Lower leg skin (tissue), 4 donors: ENCODE data around the gene AFMID. TPM values are rescaled to one million over a fixed set of nuclear protein-coding genes. Genes with fewer than 3 reads are reported as not detected.

Experiments
- DNase-seq, 2 donors: peaks; one replicate each; pipeline ENCODE4 v3.0.0-alpha.2; 2019; ENCODE audit warnings: low spot score in 2 of 2
- H3K4me3 ChIP-seq: fragments of 200-600 bp; sonication (generic); 2 replicates; pipeline ENCODE4 v1.5.1; 2017; ENCODE audit warnings: mild to moderate bottlenecking, low read depth; ENCODE audit not compliant: poor library complexity, severe bottlenecking
- POLR2A ChIP-seq, 2 donors: fragments of 450-650 bp; IDR thresholded peaks; one replicate each; pipeline ENCODE4 v1.6.1; 2016 to 2017; ENCODE audit warnings: antibody characterized with exemption in 2 of 2, mild to moderate bottlenecking in 1 of 2, moderate library complexity in 1 of 2
- WGBS, 2 donors: methylation state at CpG; one replicate each; pipeline ENCODE4 v1.1.5; 2018; 5-methylcytosine and 5-hydroxymethylcytosine counted together
- intact Hi-C: fragments of 100-400 bp; cut with DNase I; formaldehyde crosslinking; loops from one replicate; pipeline ENCODE4 v1.15.0; 2023; ENCODE audit warnings: low total_unique reads
- total RNA-seq, 4 donors: library from RNA; depleted of rRNA; stranded (reverse); fragments of >200 nt; gene quantifications; one replicate each; pipeline ENCODE4 v1.1.0, GENCODE V29; 2016
- TF ChIP-seq, protein P1 (sequence below), 3 donors: fragments of 450-650 bp; IDR thresholded peaks; one replicate each; pipeline ENCODE4 v1.5.1; 2016; ENCODE audit warnings: antibody characterized with exemption in 3 of 3, mild to moderate bottlenecking in 3 of 3, moderate library complexity in 2 of 3

The AFMID gene
- total RNA-seq, 4 donors from 2014 or later: 41.4 to 77.7 (median 59.7) TPM

DNA sequence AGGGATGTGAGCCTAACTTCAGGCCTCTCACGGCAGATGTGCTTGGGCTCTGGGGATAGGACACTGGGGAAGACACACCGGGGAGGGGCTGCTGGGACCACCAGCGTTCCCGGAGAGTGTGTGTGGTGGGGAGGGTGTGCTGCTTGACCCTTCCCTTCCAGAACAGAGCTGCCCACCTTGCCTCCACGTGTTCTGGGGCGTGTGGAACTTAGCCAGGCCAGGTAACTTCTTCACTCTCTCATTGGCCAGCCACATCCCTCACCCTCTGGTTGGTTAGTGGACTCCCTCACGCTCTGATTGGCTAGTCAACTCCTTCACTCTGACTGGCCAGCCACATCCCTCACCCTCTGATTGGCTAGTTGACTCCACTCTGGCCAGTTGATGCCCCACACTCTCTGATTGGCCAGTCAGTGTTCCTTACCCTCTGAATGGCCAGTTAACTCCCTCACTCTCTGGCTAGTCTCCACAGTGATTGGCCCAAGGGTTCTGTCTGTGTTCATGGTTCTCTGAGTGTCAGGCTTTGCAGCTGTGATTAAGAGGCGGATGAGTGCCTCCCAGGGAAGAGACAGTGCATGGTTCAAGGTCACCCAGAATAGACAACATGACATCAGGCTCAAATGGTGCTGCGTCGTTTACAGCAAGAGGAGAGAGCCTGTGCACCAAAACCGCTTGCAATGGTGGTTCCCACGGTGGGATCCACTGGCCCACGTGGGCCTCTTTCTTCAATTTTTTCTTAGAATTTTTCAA is 54.3 kb downstream of the AFMID start:
- TF ChIP-seq, protein P1, sequence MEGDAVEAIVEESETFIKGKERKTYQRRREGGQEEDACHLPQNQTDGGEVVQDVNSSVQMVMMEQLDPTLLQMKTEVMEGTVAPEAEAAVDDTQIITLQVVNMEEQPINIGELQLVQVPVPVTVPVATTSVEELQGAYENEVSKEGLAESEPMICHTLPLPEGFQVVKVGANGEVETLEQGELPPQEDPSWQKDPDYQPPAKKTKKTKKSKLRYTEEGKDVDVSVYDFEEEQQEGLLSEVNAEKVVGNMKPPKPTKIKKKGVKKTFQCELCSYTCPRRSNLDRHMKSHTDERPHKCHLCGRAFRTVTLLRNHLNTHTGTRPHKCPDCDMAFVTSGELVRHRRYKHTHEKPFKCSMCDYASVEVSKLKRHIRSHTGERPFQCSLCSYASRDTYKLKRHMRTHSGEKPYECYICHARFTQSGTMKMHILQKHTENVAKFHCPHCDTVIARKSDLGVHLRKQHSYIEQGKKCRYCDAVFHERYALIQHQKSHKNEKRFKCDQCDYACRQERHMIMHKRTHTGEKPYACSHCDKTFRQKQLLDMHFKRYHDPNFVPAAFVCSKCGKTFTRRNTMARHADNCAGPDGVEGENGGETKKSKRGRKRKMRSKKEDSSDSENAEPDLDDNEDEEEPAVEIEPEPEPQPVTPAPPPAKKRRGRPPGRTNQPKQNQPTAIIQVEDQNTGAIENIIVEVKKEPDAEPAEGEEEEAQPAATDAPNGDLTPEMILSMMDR (IDR thresholded peaks at IDR 0.05): peak in 1 of 3 donors; percentile 81
- no peak for TF ChIP-seq POLR2A (IDR thresholded peaks at IDR 0.05)
- intact Hi-C loops: no loop called here
- 87 to 91% methylated on average over 10 to 11 of the region's 13 CpGs for WGBS, 2 donors
- no peak for DNase-seq
- H3K4me3 ChIP-seq: no peak overlapping the region

DNA sequence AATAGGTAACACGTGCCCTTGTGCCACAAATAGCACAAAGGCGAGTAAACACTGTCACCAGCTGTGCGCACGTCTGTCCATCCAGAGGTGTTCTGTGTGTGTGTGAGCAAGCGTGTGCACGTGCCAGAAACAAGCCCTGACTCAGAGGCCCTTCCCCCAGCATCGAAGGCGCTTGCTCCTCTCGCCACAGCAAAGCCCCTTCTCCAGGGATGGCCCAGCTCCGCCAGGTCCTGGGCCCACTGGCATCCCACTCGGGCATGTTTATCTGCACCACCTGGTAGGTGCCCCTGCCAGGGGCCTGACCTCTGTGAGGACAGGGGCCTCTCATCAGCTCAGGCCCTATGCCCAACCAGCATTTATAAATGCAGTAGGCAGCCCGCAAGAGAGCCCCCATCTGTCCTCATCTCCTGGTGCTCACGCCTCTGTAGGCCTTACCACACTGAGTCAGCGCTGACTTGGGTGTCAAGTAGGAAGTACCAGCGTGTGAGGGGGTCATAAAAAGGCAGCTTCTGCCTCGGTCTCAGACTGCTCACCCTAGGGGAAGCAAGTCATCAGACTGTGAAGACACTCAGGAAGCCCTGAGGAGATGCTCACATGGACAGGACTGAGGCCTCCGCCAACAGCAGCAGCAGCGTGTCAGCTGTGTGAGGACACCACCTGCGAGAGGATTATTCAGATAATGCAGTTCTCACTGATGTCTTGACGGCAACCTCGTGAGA is 55.0 kb downstream of the AFMID start:
- WGBS, 2 donors: 77 to 78% methylated on average over 21 of the region's 21 CpGs
- no peak overlapping the region for H3K4me3 ChIP-seq
- DNase-seq: no peak
- intact Hi-C loops: no loop called here
- TF ChIP-seq, protein P1 (IDR thresholded peaks at IDR 0.05): no peak
- no peak for TF ChIP-seq POLR2A (IDR thresholded peaks at IDR 0.05)

DNA sequence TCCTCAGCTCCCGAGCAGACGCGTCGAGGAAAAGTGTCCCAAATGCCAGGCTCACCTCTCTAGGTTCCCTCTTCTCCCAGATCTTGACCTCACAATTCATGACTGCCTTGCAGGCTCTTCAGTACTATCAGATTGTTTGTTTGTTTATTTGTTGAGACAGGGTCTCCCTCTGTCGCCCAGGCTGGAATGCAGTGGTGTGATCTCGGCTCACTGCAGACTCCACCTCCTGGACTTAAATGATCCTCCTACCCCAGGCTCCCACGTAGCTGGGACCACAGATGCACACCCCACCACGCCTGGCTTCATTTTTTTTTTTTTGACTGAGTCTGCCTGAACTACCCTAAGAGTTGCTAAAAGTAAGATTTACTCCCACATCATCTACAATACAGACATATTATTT is 60.1 kb downstream of the AFMID start:
- no peak for DNase-seq
- 80 to 83% methylated on average over 8 of the region's 8 CpGs for WGBS, 2 donors
- intact Hi-C loops: no loop called here
- no peak for TF ChIP-seq POLR2A (IDR thresholded peaks at IDR 0.05)
- TF ChIP-seq, protein P1 (IDR thresholded peaks at IDR 0.05): no peak
- H3K4me3 ChIP-seq: no peak overlapping the region

DNA sequence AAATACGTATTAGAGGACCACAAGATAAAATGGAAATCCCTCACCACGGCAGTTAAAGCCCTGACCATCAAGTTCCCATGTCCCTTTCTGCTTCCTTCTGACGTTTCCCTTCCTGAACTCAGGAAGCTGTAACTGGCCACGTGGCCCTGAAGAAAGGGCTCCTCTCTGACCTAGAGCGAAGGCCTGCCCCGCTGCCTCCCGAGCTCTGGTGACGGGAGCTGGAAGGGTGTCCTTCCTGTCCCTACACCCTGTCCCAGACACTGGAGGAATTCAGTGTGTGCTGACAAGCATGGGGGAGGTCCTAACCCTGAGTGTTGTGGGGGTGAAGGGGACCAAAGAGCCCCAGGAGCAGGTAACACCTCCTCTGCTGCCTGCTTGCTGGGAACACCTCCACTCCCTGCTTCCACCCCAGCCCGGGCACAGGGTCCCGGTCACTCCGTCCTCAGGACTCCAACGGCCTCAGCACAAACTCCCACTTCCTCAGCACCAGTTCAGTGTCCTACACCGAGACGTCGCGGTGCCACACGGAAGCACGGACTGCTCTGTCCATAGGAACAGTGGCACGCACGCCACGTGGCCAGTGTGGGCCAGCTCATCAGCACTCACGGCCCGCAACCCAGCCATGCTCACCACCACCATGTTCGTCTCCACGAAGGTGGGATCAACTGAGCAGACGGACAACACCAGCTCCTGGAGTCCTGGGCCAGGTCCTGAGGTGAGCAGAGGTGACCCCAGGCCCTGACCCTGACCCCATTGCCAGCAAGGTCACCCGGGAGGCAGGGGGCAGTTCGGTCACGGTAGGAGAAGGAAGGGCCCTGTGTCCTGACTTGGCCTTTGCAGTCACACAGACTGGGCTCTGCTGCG is 61.1 kb downstream of the AFMID start:
- 82 to 87% methylated on average over 30 of the region's 30 CpGs for WGBS, 2 donors
- DNase-seq: no peak
- TF ChIP-seq, protein P1 (IDR thresholded peaks at IDR 0.05): no peak
- no peak for TF ChIP-seq POLR2A (IDR thresholded peaks at IDR 0.05)
- intact Hi-C loops: no loop called here
- no peak overlapping the region for H3K4me3 ChIP-seq

DNA sequence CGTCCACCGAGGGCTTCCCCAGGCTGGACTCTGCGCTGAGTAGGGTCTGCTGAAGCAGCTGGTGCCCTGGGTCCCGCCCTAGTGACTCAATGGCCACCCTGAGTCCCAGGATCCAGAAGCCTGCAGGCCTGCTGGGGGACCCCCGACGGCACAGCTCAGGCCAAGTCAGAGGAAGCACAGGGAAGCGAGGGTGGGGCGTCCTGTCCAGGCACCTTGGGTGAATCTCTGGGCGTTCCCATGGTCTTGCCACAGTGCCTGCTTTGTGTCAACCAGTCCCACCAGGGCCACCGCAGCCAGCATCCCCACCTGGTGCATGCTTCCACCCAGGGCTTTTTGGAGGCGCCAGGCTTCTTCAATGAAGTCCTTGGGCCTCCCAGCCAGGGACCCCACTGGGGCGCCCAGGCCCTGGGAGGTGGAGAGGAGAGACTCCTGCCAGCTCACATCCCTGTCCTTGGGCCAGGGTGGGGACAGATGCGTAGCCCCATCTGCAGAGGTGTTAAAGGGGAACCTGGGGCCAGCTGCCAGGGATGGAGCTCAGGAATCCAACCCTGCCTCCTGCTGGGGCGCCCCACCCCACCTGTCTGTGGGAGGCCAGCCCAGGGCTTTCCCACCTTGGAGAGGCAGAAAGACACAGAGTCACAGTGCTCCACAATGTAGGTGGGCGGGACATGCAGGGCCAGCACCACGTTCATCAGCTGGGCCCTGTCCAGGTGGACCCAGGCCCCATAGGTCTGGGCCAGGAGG is 62.1 kb downstream of the AFMID start:
- 79 to 82% methylated on average over 11 to 12 of the region's 16 CpGs for WGBS, 2 donors
- TF ChIP-seq, protein P1 (IDR thresholded peaks at IDR 0.05): no peak
- no peak for TF ChIP-seq POLR2A (IDR thresholded peaks at IDR 0.05)
- DNase-seq: no peak
- no peak overlapping the region for H3K4me3 ChIP-seq
- intact Hi-C loops: no loop called here
